Esophagus squamous epithelium (tissue), 4 donors: ENCODE measurements around the gene KCND2.

ENCODE experiments used
- CTCF ChIP-seq, 6 experiments: fragments of 450-650 bp in 4 of 6; fragments of 200-600 bp in 2 of 6; sonication (generic) in 2 of 6; IDR thresholded peaks; one replicate each; pipeline ENCODE4 v1.5.1; 2016 to 2019; ENCODE audit warnings: antibody characterized with exemption in 6 of 6, mild to moderate bottlenecking in 4 of 6, moderate library complexity in 4 of 6
- POLR2A ChIP-seq, 4 donors: fragments of 450-650 bp; IDR thresholded peaks; one replicate each; pipeline ENCODE4 v1.6.1; 2017; ENCODE audit warnings: antibody characterized with exemption in 4 of 4, mild to moderate bottlenecking in 4 of 4, moderate library complexity in 3 of 4

- no peak for TF ChIP-seq CTCF (IDR thresholded peaks at IDR 0.05)
- no peak for TF ChIP-seq POLR2A (IDR thresholded peaks at IDR 0.05)
These were observed 339.0 kb downstream of the KCND2 start for GRCh38 chr7:120611975-120612374.
